Measurements from ENCODE around the gene ELAVL3. TPM values are rescaled to one million over a fixed set of nuclear protein-coding genes. Genes with fewer than 3 reads are reported as not detected.
A peak's percentile ranks its signal among the peaks of the same experiment; 100 is the strongest.

The ELAVL3 gene
- total RNA-seq, 1 experiment from 2014 or later = 1.2 TPM

- no peaks in the 10 kb centered on the region for H3K27me3 ChIP-seq (ENCODE audit: insufficient read depth, low read length)
- no peak overlapping the region for H3T11ph ChIP-seq (ENCODE audit: low read length)
- Mint-ChIP-seq H3K27me3 (ENCODE audit: low read depth) (no peaks in the 10 kb centered on the region), H3K27ac (no peak overlapping the region), H3K4me1 (no peaks in the 10 kb centered on the region), H3K9me3 (no peaks in the 10 kb centered on the region), H3K4me3 (peak overlapping the region in 1 of 2 experiments; percentile 2; a peak in 1 of 5 replicates), H3K36me3 (ENCODE audit: insufficient read depth in 1 of 3, low read depth in 3 of 3) (peaks cover 2 to 19% (median 12%) of the 10 kb centered on the region in 3 experiments; a peak in 4 of 7 replicates)
- peak; percentile 88 for DNase-seq
- H3K4ac ChIP-seq (ENCODE audit: low read depth, low read length) = no peak overlapping the region; the same call in 1 of the 2 replicates
- H4K91ac ChIP-seq (ENCODE audit: insufficient read length, low read depth, low read length) = no peak overlapping the region
- H3K79me2 ChIP-seq (ENCODE audit: insufficient read depth, low read length) = no peaks in the 10 kb centered on the region
- H3K9ac ChIP-seq (ENCODE audit: extremely low read depth, insufficient read length, low read length) = no peak overlapping the region
- no peak overlapping the region for H2BK5ac ChIP-seq (ENCODE audit: insufficient read length, low read length)
- no peak overlapping the region for H2AK5ac ChIP-seq (ENCODE audit: insufficient read length, low read length)
- H3K4me2 ChIP-seq (ENCODE audit: insufficient read depth, insufficient read length, low read length) = no peak overlapping the region
- no peak overlapping the region for H2BK20ac ChIP-seq (ENCODE audit: low read depth, low read length, poor library complexity, severe bottlenecking)
- no peaks in the 10 kb centered on the region for H3K9me3 ChIP-seq (ENCODE audit: control insufficient read depth, low read depth, low read length)
- H2BK15ac ChIP-seq (ENCODE audit: low read depth, low read length) = no peak overlapping the region
- no peak overlapping the region for H4K5ac ChIP-seq (ENCODE audit: insufficient read length, low read depth, low read length)
- no CpG with 5 or more reads among the region's 17 CpGs for WGBS (ENCODE audit: extremely low coverage, insufficient read length, low lambda C conversion rate)
- no peak overlapping the region for H2BK12ac ChIP-seq (ENCODE audit: insufficient read length, low read depth, low read length)
- no peaks in the 10 kb centered on the region for H3K79me1 ChIP-seq (ENCODE audit: insufficient read depth, low read depth, low read length, poor library complexity, severe bottlenecking)
- no peak overlapping the region for H3K27ac ChIP-seq (ENCODE audit: insufficient read length, low read depth, low read length)
- TF ChIP-seq CTCF (conservative IDR thresholded peaks at IDR 0.05) = peak; percentile 93
- peaks cover 3% of the 10 kb centered on the region for H3K23me2 ChIP-seq (ENCODE audit: insufficient read length, low read depth, low read length, poor library complexity, severe bottlenecking)
- no peaks in the 10 kb centered on the region for H4K20me1 ChIP-seq (ENCODE audit: control insufficient read depth, insufficient read depth, insufficient read length)
- H3K23ac ChIP-seq (ENCODE audit: insufficient read length, low read depth, low read length) = no peak overlapping the region
- H3K4me1 ChIP-seq (ENCODE audit: insufficient read depth, low read length) = no peaks in the 10 kb centered on the region
- H2AFZ ChIP-seq (ENCODE audit: low read length) = no peak overlapping the region
- H4K8ac ChIP-seq (replicated peaks; ENCODE audit: insufficient read length, low read depth, low read length) = no peak overlapping the region
- no peak overlapping the region for H2BK120ac ChIP-seq (ENCODE audit: low read depth, low read length, poor library complexity, severe bottlenecking)
- no peak overlapping the region for H3K18ac ChIP-seq (ENCODE audit: insufficient read length, low read depth, low read length)
- no peak overlapping the region for H3K14ac ChIP-seq (ENCODE audit: insufficient read depth, low read length)
- H3K56ac ChIP-seq (ENCODE audit: insufficient read length, low read depth, low read length) = no peak overlapping the region
Observed at GRCh38 chr19:11496391-11497163, 15.7 kb upstream of the ELAVL3 start.
